Astrocyte (in vitro differentiated cells and primary cell): ENCODE data around the gene RASGRF2. TPM values are rescaled to one million over a fixed set of nuclear protein-coding genes. Genes with fewer than 3 reads are reported as not detected.

ENCODE experiments used
- DNase-seq: peaks from one replicate; pipeline ENCODE4 v3.0.0-alpha.2; 2010; ENCODE audit warnings: low read depth
- FAIRE-seq: peaks from 2 replicates; lab custom pipeline; 2011; peaks lifted over from hg19 to GRCh38; lab: Jason Lieb, UNC
- H2AFZ ChIP-seq: 2 replicates; pipeline ENCODE4 v1.6.0; 2012; ENCODE audit warnings: low read depth, low read length, inconsistent platforms
- H3K27ac ChIP-seq: 2 replicates; pipeline ENCODE4 v1.5.1; 2011; ENCODE audit warnings: low read depth, low read length, inconsistent platforms
- H3K27me3 ChIP-seq: 2 replicates; pipeline ENCODE4 v1.6.0; 2011; ENCODE audit warnings: low read length, inconsistent platforms; ENCODE audit not compliant: insufficient read depth
- H3K36me3 ChIP-seq: 2 replicates; pipeline ENCODE4 v1.5.1; 2011; ENCODE audit warnings: low read length, inconsistent platforms; ENCODE audit not compliant: insufficient read depth
- H3K4me1 ChIP-seq: 2 replicates; pipeline ENCODE4 v1.5.1; 2011; ENCODE audit warnings: low read length, inconsistent platforms; ENCODE audit not compliant: insufficient read depth
- H3K4me2 ChIP-seq: 2 replicates; pipeline ENCODE4 v1.6.0; 2012; ENCODE audit warnings: low read length, inconsistent platforms
- H3K4me3 ChIP-seq: 2 replicates; pipeline ENCODE4 v1.5.1; 2011; ENCODE audit warnings: low read depth, mild to moderate bottlenecking, low read length, inconsistent platforms; ENCODE audit not compliant: insufficient read depth
- H3K79me2 ChIP-seq: 2 replicates; pipeline ENCODE4 v1.6.0; 2012; ENCODE audit warnings: mild to moderate bottlenecking, low read length, inconsistent platforms; ENCODE audit not compliant: insufficient read depth
- H3K9ac ChIP-seq: 2 replicates; pipeline ENCODE4 v1.6.0; 2012; ENCODE audit warnings: mild to moderate bottlenecking, low read length, inconsistent platforms
- H3K9me3 ChIP-seq: 2 replicates; pipeline ENCODE4 v1.5.1; 2012; ENCODE audit warnings: low read depth, mild to moderate bottlenecking, low read length, inconsistent platforms; ENCODE audit not compliant: insufficient read depth
- H4K20me1 ChIP-seq: 2 replicates; pipeline ENCODE4 v1.6.0; 2012; ENCODE audit warnings: low read length, inconsistent platforms; ENCODE audit not compliant: insufficient read depth
- H3K27ac Mint-ChIP-seq: one replicate; pipeline ENCODE4 v1.8.0; 2021; ENCODE audit warnings: mild to moderate bottlenecking, mixed read lengths; ENCODE audit not compliant: unreplicated experiment
- H3K27me3 Mint-ChIP-seq: one replicate; pipeline ENCODE4 v1.8.0; 2021; ENCODE audit warnings: low read depth, mixed read lengths; ENCODE audit not compliant: unreplicated experiment
- H3K36me3 Mint-ChIP-seq: one replicate; pipeline ENCODE4 v1.8.0; 2021; ENCODE audit warnings: low read depth, mixed read lengths; ENCODE audit not compliant: unreplicated experiment
- H3K4me1 Mint-ChIP-seq: one replicate; pipeline ENCODE4 v1.8.0; 2021; ENCODE audit warnings: low read depth, mixed read lengths; ENCODE audit not compliant: unreplicated experiment
- H3K4me3 Mint-ChIP-seq: one replicate; pipeline ENCODE4 v1.8.0; 2021; ENCODE audit warnings: mild to moderate bottlenecking, moderate library complexity, mixed read lengths; ENCODE audit not compliant: unreplicated experiment
- H3K9me3 Mint-ChIP-seq: one replicate; pipeline ENCODE4 v1.8.0; 2021; ENCODE audit warnings: mild to moderate bottlenecking, mixed read lengths; ENCODE audit not compliant: unreplicated experiment
- EZH2 ChIP-seq: IDR thresholded peaks from 2 replicates; pipeline ENCODE4 v1.6.1; 2012; ENCODE audit warnings: mild to moderate bottlenecking, low read length, inconsistent platforms; ENCODE audit not compliant: insufficient read depth
- total RNA-seq: library from RNA; stranded (reverse); gene quantifications from 2 replicates; pipeline ENCODE4 v1.2.1, GENCODE V29; 2021
- TF ChIP-seq, protein P1 (sequence below): IDR thresholded peaks from 2 replicates; pipeline ENCODE4 v1.5.1; 2011; ENCODE audit warnings: low read depth, mild to moderate bottlenecking, inconsistent platforms, low read length, moderate library complexity; ENCODE audit not compliant: insufficient read depth

Gene RASGRF2
- total RNA-seq, 1 donor from 2014 or later = 8.0 TPM

- Mint-ChIP-seq H3K9me3 (no peaks in the 10 kb centered on the region), H3K27me3 (no peaks in the 10 kb centered on the region), H3K4me3 (no peak overlapping the region), H3K36me3 (no peaks in the 10 kb centered on the region), H3K27ac (no peak overlapping the region), H3K4me1 (peaks cover 12% of the 10 kb centered on the region)
- no peaks in the 10 kb centered on the region for H3K79me2 ChIP-seq
- no peak overlapping the region for H2AFZ ChIP-seq
- no peak overlapping the region for H3K9ac ChIP-seq
- DNase-seq = no peak
- H3K36me3 ChIP-seq = no peaks in the 10 kb centered on the region
- no peak overlapping the region for H3K4me2 ChIP-seq
- no peaks in the 10 kb centered on the region for H3K27me3 ChIP-seq
- H3K9me3 ChIP-seq = no peaks in the 10 kb centered on the region
- no peaks in the 10 kb centered on the region for H3K4me1 ChIP-seq
- no peak overlapping the region for H3K27ac ChIP-seq
- TF ChIP-seq, protein P1, sequence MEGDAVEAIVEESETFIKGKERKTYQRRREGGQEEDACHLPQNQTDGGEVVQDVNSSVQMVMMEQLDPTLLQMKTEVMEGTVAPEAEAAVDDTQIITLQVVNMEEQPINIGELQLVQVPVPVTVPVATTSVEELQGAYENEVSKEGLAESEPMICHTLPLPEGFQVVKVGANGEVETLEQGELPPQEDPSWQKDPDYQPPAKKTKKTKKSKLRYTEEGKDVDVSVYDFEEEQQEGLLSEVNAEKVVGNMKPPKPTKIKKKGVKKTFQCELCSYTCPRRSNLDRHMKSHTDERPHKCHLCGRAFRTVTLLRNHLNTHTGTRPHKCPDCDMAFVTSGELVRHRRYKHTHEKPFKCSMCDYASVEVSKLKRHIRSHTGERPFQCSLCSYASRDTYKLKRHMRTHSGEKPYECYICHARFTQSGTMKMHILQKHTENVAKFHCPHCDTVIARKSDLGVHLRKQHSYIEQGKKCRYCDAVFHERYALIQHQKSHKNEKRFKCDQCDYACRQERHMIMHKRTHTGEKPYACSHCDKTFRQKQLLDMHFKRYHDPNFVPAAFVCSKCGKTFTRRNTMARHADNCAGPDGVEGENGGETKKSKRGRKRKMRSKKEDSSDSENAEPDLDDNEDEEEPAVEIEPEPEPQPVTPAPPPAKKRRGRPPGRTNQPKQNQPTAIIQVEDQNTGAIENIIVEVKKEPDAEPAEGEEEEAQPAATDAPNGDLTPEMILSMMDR = no peak
- TF ChIP-seq EZH2 = no peak
- H3K4me3 ChIP-seq = no peak overlapping the region
- peaks cover 4% of the 10 kb centered on the region for H4K20me1 ChIP-seq
- no peak for FAIRE-seq
Measured at GRCh38 chr5:81238460-81238859, 278.3 kb downstream of the RASGRF2 start.

- no peaks in the 10 kb centered on the region for H3K4me1 ChIP-seq
- Mint-ChIP-seq H3K27ac (no peak overlapping the region), H3K36me3 (no peaks in the 10 kb centered on the region), H3K4me3 (no peak overlapping the region), H3K4me1 (peaks cover 12% of the 10 kb centered on the region), H3K27me3 (no peaks in the 10 kb centered on the region), H3K9me3 (no peaks in the 10 kb centered on the region)
- H3K27ac ChIP-seq = no peak overlapping the region
- TF ChIP-seq, protein P1 = no peak
- TF ChIP-seq EZH2 = no peak
- H2AFZ ChIP-seq = no peak overlapping the region
- H3K4me2 ChIP-seq = no peak overlapping the region
- H3K9ac ChIP-seq = no peak overlapping the region
- peaks cover 4% of the 10 kb centered on the region for H4K20me1 ChIP-seq
- DNase-seq (no peak), FAIRE-seq (no peak)
- H3K79me2 ChIP-seq = no peaks in the 10 kb centered on the region
- no peaks in the 10 kb centered on the region for H3K36me3 ChIP-seq
- H3K27me3 ChIP-seq = no peaks in the 10 kb centered on the region
- no peak overlapping the region for H3K4me3 ChIP-seq
- no peaks in the 10 kb centered on the region for H3K9me3 ChIP-seq
Measured at GRCh38 chr5:81239613-81240012, 279.4 kb downstream of the RASGRF2 start.

- no peaks in the 10 kb centered on the region for H3K4me1 ChIP-seq
- H4K20me1 ChIP-seq = peaks cover 4% of the 10 kb centered on the region
- no peak overlapping the region for H3K27ac ChIP-seq
- H3K27me3 ChIP-seq = no peaks in the 10 kb centered on the region
- no peak overlapping the region for H3K9ac ChIP-seq
- no peak overlapping the region for H3K27ac Mint-ChIP-seq
- no peak overlapping the region for H2AFZ ChIP-seq
- no peak for TF ChIP-seq EZH2
- TF ChIP-seq, protein P1 = no peak
- peaks cover 2% of the 10 kb centered on the region for H3K36me3 Mint-ChIP-seq
- no peak overlapping the region for H3K4me2 ChIP-seq
- no peaks in the 10 kb centered on the region for H3K27me3 Mint-ChIP-seq
- FAIRE-seq = no peak
- no peaks in the 10 kb centered on the region for H3K9me3 ChIP-seq
- H3K4me3 Mint-ChIP-seq = no peak overlapping the region
- H3K9me3 Mint-ChIP-seq = no peaks in the 10 kb centered on the region
- peaks cover 20% of the 10 kb centered on the region for H3K4me1 Mint-ChIP-seq
- H3K4me3 ChIP-seq = no peak overlapping the region
- no peak for DNase-seq
- H3K36me3 ChIP-seq = no peaks in the 10 kb centered on the region
- no peaks in the 10 kb centered on the region for H3K79me2 ChIP-seq
Measured at GRCh38 chr5:81241001-81241400, 280.8 kb downstream of the RASGRF2 start.
